Adipose tissue (tissue), 3 donors: ENCODE data around the gene HSFX4. TPM values are rescaled to one million over a fixed set of nuclear protein-coding genes. Genes with fewer than 3 reads are reported as not detected.

Source experiments
- H3K27ac ChIP-seq: one replicate; pipeline ENCODE4 v1.5.1; 2013; ENCODE audit warnings: low read depth, low read length
- WGBS, 3 donors: extraction: QIAGEN DNeasy Blood & Tissue Kit; methylation state at CpG; one replicate each; pipeline ENCODE4 v1.1.7; 2013; 5-methylcytosine and 5-hydroxymethylcytosine counted together
- polyA plus RNA-seq, 3 donors: library from polyadenylated mRNA; stranded (reverse); fragments of 200-250 nt; gene quantifications; one replicate each; pipeline ENCODE4 v1.2.3, GENCODE V29; 2013
- donor health status: healthy with polysubstance abuse.
- donor health status: Bipolar disorder and iron deficiency.
- donor health status: healthy.

Gene HSFX4
- polyA plus RNA-seq, 3 donors = 0.12 TPM; not detected in 2

GRCh38 chrX:149979126-149979644, 49.8 kb downstream of the HSFX4 start:
- no peak overlapping the region for H3K27ac ChIP-seq
- 61 to 86% (median 72%) methylated on average over 3 of the region's 3 CpGs for WGBS, 3 donors

Other genes starting within 250 kb of the HSFX4 start
- not detected for gene MAGEA11, start 217.5 kb upstream of the HSFX4 start, polyA plus RNA-seq
- under 1 TPM in 2 of 3 donors, not detected in 1; 0.29 to 0.31 TPM for gene HSFX1, start 155.5 kb upstream of the HSFX4 start, polyA plus RNA-seq
- gene MAGEA9, start 147.6 kb upstream of the HSFX4 start, polyA plus RNA-seq = not detected
- not detected for gene MAGEA8, start 48.4 kb upstream of the HSFX4 start, polyA plus RNA-seq
- gene EOLA2, start 8.9 kb downstream of the HSFX4 start, polyA plus RNA-seq = 10 to 100 TPM; 20.8 to 34.6 (median 31.4) TPM